Measurements from ENCODE around the gene DNAJC13. TPM values are rescaled to one million over a fixed set of nuclear protein-coding genes. Genes with fewer than 3 reads are reported as not detected.
A peak's percentile ranks its signal among the peaks of the same experiment; 100 is the strongest.

Gene DNAJC13
- total RNA-seq, 1 donor: 19.1 TPM

GRCh38 chr3:132404276-132404675, 13.0 kb upstream of the DNAJC13 start:
- DNase-seq (ENCODE audit: low read depth in 2 of 3, low spot score in 2 of 3): no peak

DNA sequence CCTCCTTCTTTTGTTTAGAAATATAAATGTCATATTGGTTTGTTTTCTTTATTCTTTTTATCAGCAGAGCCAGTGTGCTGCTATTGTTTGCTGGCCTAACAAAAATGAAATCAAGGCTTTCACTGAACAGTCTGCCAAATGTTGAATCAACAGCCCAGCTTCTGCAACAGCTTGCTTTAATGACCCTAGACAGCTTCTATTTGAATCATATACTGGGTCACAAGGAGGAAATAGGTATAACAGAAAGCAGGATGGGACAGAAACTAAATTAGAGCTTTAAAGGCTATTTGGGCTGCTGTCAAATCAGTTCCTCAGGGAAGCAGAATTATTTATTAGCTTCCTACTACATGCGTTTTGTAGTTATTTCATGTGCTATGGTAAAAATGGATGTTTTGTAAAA, 12.1 kb upstream of the DNAJC13 start:
- no peak for DNase-seq (ENCODE audit: low read depth in 2 of 3, low spot score in 2 of 3)

- no peak for DNase-seq (ENCODE audit: low read depth in 2 of 3, low spot score in 2 of 3)
These were observed 11.5 kb upstream of the DNAJC13 start for GRCh38 chr3:132405609-132406299.

GRCh38 chr3:132406587-132406986, 10.7 kb upstream of the DNAJC13 start:
- no peak for DNase-seq (ENCODE audit: low read depth in 2 of 3, low spot score in 2 of 3)

- DNase-seq (ENCODE audit: low read depth in 2 of 3, low spot score in 2 of 3): peak in 1 of 3 donors; percentile 15
These were observed 10.3 kb upstream of the DNAJC13 start for GRCh38 chr3:132407025-132407424.

DNA sequence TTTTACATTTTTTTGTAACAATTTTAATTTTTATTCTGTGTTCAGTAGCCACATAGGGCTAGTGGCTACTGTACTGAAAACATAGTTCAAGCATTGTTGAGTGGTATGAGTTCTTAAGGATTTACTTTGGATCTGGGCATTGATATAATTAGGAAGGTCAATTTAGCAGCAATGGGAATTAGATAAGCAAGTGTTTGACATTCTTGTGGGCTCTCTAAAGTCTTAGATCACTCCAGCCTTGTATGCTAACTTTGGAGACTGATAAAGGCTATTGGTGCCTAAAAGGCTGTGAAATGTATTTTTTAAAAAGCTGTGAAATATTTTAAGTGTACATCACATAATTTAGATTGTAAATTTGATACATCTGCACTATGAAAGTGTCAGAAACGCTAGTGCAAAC, 2.5 kb upstream of the DNAJC13 start:
- DNase-seq (ENCODE audit: low read depth in 2 of 3, low spot score in 2 of 3): no peak

DNA sequence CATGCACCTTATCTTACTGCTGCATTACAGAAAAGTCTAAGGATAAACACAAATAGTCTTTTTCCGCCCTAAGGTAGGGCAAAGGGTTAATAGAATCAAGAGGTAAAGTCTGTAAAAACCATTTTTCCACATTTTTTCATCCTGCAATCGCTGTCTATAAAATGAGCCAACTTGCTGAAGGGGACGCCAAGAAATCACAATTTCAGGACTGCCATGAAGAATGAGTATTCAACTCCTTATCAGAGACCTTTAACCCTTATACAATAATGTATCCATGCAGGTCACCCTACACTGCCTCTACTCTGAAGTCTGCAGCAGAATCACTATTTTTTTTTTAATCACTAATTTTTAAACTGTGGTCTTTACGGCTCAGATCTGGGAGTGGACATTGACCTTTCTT, 1.1 kb upstream of the DNAJC13 start:
- no peak for DNase-seq (ENCODE audit: low read depth in 2 of 3, low spot score in 2 of 3)

DNA sequence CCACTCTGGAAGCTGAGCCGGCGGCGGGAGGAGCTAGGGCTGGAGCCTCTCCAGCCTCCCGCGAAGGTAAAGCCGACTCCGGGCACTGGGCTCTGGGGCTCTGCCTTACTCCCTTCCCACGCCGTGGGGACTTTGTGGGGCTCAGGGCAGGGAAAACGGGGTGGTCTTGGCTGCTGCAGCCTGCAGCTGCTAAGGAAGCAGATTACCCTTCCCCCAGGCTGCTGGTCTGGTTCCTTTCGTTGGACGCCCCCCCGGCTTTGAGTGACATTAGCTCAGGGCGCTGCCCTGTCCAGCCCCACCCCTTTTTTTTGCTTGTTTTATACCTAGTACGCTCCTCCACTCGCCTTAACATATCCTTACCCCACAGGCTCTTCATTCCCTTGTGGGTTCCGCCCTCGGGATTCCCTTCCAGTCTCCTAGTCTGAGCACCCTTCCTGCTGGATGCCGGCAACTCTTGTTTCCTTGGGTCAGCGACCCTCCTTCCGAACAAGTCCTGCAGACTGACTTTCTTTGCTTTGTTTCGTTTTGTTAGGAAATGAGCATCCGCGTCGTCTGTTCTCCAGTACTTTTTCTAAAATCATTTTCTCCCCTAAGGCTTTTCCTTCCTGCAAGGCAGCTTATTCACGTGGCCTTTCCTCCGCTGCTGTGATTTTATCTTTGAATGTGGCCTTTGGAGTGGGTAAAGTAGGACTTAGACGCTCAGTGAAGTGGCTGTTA, 551 bp downstream of the DNAJC13 start:
- DNase-seq (ENCODE audit: low read depth in 2 of 3, low spot score in 2 of 3): peak; percentile 9 to 73 (median 70)

DNA sequence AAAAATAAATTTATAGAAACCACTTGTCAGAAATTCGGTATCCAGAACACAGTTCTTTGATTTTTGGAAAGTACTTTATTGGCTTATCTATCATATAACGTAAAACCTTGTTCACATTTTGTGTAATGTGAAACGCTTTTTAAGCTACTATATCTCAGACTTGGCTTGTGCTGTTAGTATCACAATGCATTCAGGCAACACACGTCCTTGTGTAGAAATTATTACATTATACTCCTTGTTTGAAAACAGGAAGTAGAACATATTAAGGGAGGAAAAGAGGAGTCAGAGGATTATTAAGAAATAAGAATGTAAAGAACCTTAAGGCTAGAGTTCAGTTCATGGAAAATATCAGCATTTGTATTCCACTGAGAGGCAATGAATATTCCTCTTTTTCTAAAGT, 1.6 kb downstream of the DNAJC13 start:
- DNase-seq (ENCODE audit: low read depth in 2 of 3, low spot score in 2 of 3): no peak

DNA sequence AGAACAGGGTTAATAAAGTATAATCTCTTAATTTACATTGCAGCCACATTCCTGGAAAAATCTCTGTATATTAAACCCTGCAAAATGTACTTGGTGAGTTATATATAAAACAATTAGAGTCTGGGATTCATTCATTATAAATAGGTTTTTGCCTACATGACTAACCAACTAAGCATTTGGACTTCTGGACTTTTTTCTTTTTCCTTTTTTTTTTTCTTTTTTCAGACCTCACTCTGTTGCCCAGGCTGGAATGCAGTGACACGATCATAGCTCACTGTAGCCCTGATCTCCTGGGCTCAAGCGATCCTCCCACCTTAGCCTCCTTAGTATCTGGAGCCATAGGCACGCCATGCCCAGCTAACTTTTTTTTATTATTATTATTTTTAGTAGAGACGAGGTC, 4.5 kb downstream of the DNAJC13 start:
- no peak for DNase-seq (ENCODE audit: low read depth in 2 of 3, low spot score in 2 of 3)

DNA sequence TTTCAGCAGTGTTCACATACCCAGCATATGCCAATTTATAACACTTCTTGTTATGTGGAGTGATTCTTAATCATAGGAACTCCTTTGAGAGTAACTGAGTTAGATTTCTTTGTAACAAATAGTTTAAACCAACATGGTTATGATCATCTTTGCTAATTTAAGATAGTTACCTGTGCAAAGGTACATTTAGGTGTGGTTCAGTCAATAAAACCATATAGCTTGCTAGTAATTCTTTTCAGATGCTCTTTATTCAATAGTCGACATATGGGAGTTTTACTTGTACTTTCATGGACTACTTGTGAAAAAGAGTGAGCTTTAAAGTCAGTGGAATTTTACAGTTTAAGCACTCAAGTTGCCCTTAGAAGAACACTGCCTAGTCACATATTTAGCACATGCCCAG, 5.2 kb downstream of the DNAJC13 start:
- no peak for DNase-seq (ENCODE audit: low read depth in 2 of 3, low spot score in 2 of 3)

GRCh38 chr3:132432639-132433038, 15.3 kb downstream of the DNAJC13 start:
- DNase-seq (ENCODE audit: low read depth in 2 of 3, low spot score in 2 of 3): peak in 2 of 3 donors; percentile 73 to 75

GRCh38 chr3:132433121-132433520, 15.8 kb downstream of the DNAJC13 start:
- DNase-seq (ENCODE audit: low read depth in 2 of 3, low spot score in 2 of 3): no peak

DNA sequence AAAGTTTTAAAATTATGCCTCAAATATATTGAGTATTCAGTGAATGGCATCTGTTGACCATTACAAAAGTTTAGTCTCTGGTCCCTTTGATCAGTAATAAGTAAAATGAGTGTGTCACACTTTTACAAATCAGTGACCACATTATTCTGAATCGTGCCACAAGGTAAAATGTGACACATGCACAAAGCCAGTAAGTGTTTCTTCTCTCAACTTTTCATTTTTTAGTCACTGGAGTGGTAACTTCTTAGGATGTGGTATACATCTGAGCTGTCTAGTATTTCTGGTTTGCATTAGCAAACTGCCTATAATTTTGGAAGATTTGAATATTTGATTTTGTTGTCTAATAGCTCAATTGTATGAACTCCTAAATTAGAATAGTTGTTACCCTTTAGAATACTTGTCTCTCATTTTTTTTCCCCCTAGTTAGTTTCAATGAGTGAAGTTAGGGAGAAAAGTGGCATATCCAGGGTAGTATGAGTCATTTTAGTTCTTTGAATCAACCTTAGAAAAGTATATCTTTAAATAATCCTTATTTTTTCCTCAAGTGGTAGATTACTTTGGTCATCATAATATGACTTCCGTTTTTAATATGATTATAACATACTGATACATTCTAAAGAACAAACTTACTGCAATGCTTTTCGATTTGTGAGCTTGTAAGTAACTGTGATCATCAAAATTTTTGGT, 18.1 kb downstream of the DNAJC13 start:
- DNase-seq (ENCODE audit: low read depth in 2 of 3, low spot score in 2 of 3): no peak

GRCh38 chr3:132435911-132436425, 18.7 kb downstream of the DNAJC13 start:
- no peak for DNase-seq (ENCODE audit: low read depth in 2 of 3, low spot score in 2 of 3)

DNA sequence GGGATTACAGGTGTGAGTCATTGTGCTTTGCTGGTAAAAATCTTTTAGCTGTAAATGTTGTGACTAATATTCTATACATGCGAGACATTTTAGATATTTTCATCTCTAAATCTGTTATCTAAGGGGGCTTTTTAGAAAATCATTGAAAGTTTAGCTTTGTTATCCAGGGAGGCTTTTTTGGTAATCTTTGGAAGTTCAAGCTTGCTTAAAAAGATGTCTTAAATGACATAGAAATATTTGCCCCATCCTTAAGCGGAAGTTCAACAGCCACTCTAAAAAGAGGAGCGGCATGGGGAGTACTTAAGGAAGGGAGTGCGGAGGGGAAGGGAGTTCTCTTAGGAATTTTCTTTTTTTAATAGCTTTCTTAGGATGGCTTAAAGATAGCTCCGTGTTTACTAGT, 26.1 kb downstream of the DNAJC13 start:
- DNase-seq (ENCODE audit: low read depth in 2 of 3, low spot score in 2 of 3): no peak

DNA sequence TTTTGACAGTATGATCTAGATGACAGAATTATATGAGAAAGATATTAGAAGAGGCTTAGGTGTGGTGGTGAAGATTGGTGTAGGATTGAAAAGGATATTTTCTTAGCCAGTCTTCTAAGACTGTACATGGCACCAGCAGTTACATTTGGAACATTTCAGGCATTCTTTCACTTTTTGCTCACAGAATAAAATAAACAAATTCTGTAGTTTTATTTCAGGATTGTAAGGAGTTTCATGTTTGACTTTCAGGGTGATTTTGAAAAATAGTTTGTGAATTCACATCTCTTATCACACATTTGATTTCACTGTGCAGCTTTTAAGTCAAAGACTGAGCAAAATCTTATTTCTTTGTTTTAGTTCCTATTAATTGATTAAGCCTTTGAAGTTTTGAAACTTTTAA, 27.1 kb downstream of the DNAJC13 start:
- DNase-seq (ENCODE audit: low read depth in 2 of 3, low spot score in 2 of 3): no peak

DNA sequence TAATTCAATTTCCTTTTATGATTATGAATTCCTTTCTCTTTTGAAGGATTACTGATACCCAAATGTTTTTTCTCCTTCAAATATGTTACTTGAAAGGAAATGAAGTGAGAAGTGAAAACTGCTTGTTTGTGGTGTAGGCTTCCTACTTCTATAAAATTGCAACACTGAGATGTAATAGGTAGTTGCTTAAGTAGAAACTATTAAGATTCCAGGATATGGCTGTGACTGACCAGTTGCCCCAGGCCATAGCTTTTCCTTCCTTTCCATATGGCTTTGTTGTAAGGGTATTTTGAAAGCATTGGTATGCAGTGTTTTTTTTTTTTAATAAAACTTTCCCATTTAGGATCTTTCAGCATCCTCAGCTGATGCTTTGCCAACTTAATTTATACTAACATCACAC, 28.5 kb downstream of the DNAJC13 start:
- DNase-seq (ENCODE audit: low read depth in 2 of 3, low spot score in 2 of 3): peak in 1 of 3 donors; percentile 12

DNA sequence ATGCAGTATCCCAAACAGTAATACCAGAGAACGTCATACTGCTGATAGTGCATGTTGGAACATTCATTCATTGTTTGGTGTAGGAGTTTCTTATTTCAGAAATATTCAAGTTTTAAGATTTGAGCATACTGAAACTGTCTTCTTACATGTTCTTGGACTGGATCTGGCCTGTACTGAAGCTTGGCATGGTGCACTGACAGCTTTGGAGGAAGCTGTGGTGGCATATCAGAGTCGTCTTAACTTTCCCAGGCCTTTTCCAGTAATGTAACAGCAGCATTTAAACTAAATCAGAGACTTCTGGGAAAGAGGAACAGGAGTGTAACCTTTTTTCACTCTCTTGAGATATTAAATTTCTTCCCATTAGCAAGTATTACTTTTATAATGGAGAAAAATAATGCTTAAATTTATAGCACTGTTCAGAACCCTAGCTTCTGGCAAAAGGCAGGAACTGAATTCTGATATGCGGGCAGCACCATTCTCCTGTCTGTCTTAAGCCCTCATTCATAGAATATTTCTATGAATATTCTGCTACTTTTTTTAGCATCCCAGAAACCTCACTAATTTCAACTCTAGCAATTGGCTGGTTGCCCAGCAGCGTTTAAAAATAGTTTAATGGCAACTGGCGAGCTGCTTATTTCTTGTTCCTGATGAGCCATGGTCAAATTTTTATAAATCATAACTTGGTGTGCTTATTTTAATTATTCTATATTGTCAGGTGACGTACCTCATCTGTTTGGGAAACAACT, 31.1 kb downstream of the DNAJC13 start:
- no peak for DNase-seq (ENCODE audit: low read depth in 2 of 3, low spot score in 2 of 3)

GRCh38 chr3:132456136-132456535, 38.8 kb downstream of the DNAJC13 start:
- no peak for DNase-seq (ENCODE audit: low read depth in 2 of 3, low spot score in 2 of 3)

- no peak for DNase-seq (ENCODE audit: low read depth in 2 of 3, low spot score in 2 of 3)
These were observed 39.3 kb downstream of the DNAJC13 start for GRCh38 chr3:132456571-132456970.
